ENCODE results near the gene DENND2A. TPM values are rescaled to one million over a fixed set of nuclear protein-coding genes. Genes with fewer than 3 reads are reported as not detected.

DENND2A gene
- total and polyA plus RNA-seq, 10 of the 15 experiments (the other 5 are each of a cell fraction or from before 2014, with no cell fraction given), result 0.01 TPM; not detected in 9

GRCh38 chr7:140624392-140625191 lies 16.0 kb downstream of the DENND2A start:
- no peak for DNase-seq (ENCODE audit: low read depth, low spot score)
- Histone ChIP-seq H4K20me1 (ENCODE audit: control insufficient read depth, insufficient read depth) (no peaks in the 10 kb centered on the region), H2AFZ (ENCODE audit: control insufficient read depth, low read depth, low read length) (no peak overlapping the region), H3K79me2 (ENCODE audit: control insufficient read depth, insufficient read depth, low read length) (no peaks in the 10 kb centered on the region), H3K4me2 (ENCODE audit: control insufficient read depth, insufficient read depth) (no peak overlapping the region), H3K27me3 (replicated peaks in 1 of 2; ENCODE audit: control insufficient read depth in 2 of 2, insufficient read depth in 2 of 2, low read length in 1 of 2) (peaks cover 1 to 3% of the 10 kb centered on the region in 2 experiments; a peak in 2 of 4 replicates), H3K9ac (ENCODE audit: control insufficient read depth, insufficient read depth, low read length) (no peak overlapping the region), H3K27ac (ENCODE audit: control insufficient read depth, insufficient read depth) (no peak overlapping the region), H3K36me3 (ENCODE audit: control insufficient read depth in 2 of 2, insufficient read depth in 2 of 2, low read length in 1 of 2) (no peaks in the 10 kb centered on the region), H3K4me3 (no peak overlapping the region), H3K9me3 (replicated peaks; ENCODE audit: control insufficient read depth, insufficient read depth, low read length) (no peaks in the 10 kb centered on the region), H3K4me1 (ENCODE audit: control insufficient read depth, insufficient read depth, low read length) (no peaks in the 10 kb centered on the region)
- ChIA-PET SMC1A (ENCODE audit: uncharacterized antibody, unreplicated experiment) (no interaction called here), CTCF (no interaction called here), RAD21 (ENCODE audit: unreplicated experiment) (no interaction called here), POLR2A (no interaction called here)
- in situ Hi-C loops (cut with MboI), result no loop called here
- intact Hi-C loops (cut with micrococcal nuclease; ENCODE audit: unreplicated experiment), result no loop called here
- 41% methylated on average over 11 of the region's 11 CpGs for WGBS (ENCODE audit: insufficient coverage, insufficient replicate concordance, low lambda C conversion rate, missing lambda C conversion rate)
- no peak for ATAC-seq
- BruUV-seq (replicated peaks), result no TSS peak
- no peak for FAIRE-seq
- TF ChIP-seq ZBTB11 (CRISPR knock-in tag; IDR thresholded peaks at IDR 0.05) (no peak), SREBF2 (IDR thresholded peaks at IDR 0.05; ENCODE audit: low read length) (no peak), MAX (IDR thresholded peaks at IDR 0.05; ENCODE audit: low read depth, low read length) (no peak), TAF1 (IDR thresholded peaks at IDR 0.05; ENCODE audit: borderline replicate concordance, low read depth, low read length) (no peak), SMAD1 (IDR thresholded peaks at IDR 0.05; ENCODE audit: low read depth, partially characterized antibody) (no peak), HCFC1 (IDR thresholded peaks at IDR 0.05; ENCODE audit: low read length) (no peak), MXI1 (IDR thresholded peaks at IDR 0.05; ENCODE audit: low read depth, low read length) (no peak), ZNF217 (IDR thresholded peaks at IDR 0.05) (no peak), GABPA (IDR thresholded peaks at IDR 0.05; ENCODE audit: low read depth) (no peak), MYC (IDR thresholded peaks at IDR 0.05; ENCODE audit: insufficient read depth, insufficient read length, insufficient replicate concordance, low read length, severe bottlenecking) (no peak), POLR2AphosphoS2 (IDR thresholded peaks at IDR 0.05; ENCODE audit: low read depth, low read length) (no peak), BACH1 (IDR thresholded peaks at IDR 0.05; ENCODE audit: borderline replicate concordance) (no peak), ESRRA (IDR thresholded peaks at IDR 0.05; ENCODE audit: low read length) (no peak), REST (IDR thresholded peaks at IDR 0.05; ENCODE audit: low read depth, low read length) (no peak), KLF5 (IDR thresholded peaks at IDR 0.05; ENCODE audit: partially characterized antibody) (no peak), IRF4 (IDR thresholded peaks at IDR 0.05; ENCODE audit: low read depth, low read length) (no peak)

Measured in GM12878 (cell line).